Measurements from ENCODE around the gene PCNT. TPM values are rescaled to one million over a fixed set of nuclear protein-coding genes. Genes with fewer than 3 reads are reported as not detected.

Gene PCNT
- total and polyA plus RNA-seq, 9 of the 15 experiments (the other 6 are each of a cell fraction or from before 2014, with no cell fraction given), result 9.1 to 53.5 (median 31.3) TPM

DNA sequence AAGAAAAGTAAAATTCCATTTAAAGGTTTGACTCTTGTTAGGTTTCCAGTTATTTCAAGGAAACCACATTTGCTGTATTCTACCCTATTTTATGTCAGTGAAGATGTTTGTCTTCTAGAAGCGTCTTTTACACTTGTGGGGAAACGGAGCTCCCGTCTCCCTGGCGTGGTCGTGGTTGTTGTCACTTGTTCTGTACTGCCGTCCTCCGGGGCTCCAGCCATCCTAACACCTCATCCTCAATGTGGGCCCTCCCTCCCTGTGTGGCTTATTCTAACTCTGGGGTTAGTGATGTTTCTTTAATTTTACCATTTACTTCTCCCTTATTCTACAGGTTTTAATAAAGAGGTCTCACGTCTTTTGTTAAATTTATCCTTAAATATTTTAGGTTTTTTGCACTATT lies 82.0 kb downstream of the PCNT start:
- 89% methylated on average over 8 of the region's 8 CpGs for WGBS (ENCODE audit: insufficient coverage, low coverage, missing lambda C conversion rate)
- FAIRE-seq (no peak), ATAC-seq (no peak), DNase-seq (ENCODE audit: extremely low read depth in 1 of 4, low spot score in 3 of 4) (no peak)
- TF ChIP-seq, protein P1, sequence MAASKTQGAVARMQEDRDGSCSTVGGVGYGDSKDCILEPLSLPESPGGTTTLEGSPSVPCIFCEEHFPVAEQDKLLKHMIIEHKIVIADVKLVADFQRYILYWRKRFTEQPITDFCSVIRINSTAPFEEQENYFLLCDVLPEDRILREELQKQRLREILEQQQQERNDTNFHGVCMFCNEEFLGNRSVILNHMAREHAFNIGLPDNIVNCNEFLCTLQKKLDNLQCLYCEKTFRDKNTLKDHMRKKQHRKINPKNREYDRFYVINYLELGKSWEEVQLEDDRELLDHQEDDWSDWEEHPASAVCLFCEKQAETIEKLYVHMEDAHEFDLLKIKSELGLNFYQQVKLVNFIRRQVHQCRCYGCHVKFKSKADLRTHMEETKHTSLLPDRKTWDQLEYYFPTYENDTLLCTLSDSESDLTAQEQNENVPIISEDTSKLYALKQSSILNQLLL (CRISPR knock-in tag; IDR thresholded peaks at IDR 0.05; ENCODE audit: borderline replicate concordance), result peak; percentile 26; the same call in 1 of the 2 replicates
- no peak for TF ChIP-seq SP2 (IDR thresholded peaks at IDR 0.05; ENCODE audit: extremely low read depth, low read depth, low read length, poor library complexity, severe bottlenecking)
- in situ Hi-C loops (cut with MboI) (no loop called here), intact Hi-C loops (cut with micrococcal nuclease) (loop anchor here (10.0 kb wide), 1 partner anchor 181 kb away; the partner anchor contains the start of gene LSS)
- H3K4me3 ChIP-seq, result no peak overlapping the region
- peaks cover 0 to 4% of the 10 kb centered on the region in 2 experiments; a peak in 1 of 5 replicates for H3K4me1 ChIP-seq (replicated peaks in 1 of 2; ENCODE audit: control insufficient read depth in 2 of 2, insufficient read depth in 2 of 2, low read length in 2 of 2)
- H3K4me2 ChIP-seq (ENCODE audit: insufficient read depth, low read length), result no peak overlapping the region
- no peak overlapping the region for H3K9ac ChIP-seq (ENCODE audit: insufficient read depth in 1 of 2, low read depth in 2 of 2, low read length in 2 of 2)
- no TSS peak for BruUV-seq (replicated peaks)
- ChIA-PET POLR2A (interaction anchor here (2.1 kb wide), 1 partner anchor 12 kb away, joined by 4 read pairs; no protein-coding TSS in a partner anchor), CTCF (ENCODE audit: low intra/inter-chr PET ratio) (no interaction called here)
- peaks cover 51% of the 10 kb centered on the region for H3K36me3 ChIP-seq (ENCODE audit: control insufficient read depth, insufficient read depth, low read length)
- no peak overlapping the region for H3K27ac ChIP-seq (ENCODE audit: extremely low read depth, low read depth, low read length)
- no peaks in the 10 kb centered on the region for H3K9me1 ChIP-seq (ENCODE audit: control insufficient read depth, insufficient read depth, low read length)
- H2AFZ ChIP-seq (ENCODE audit: low read depth, low read length), result no peak overlapping the region
- no peaks in the 10 kb centered on the region for H3K9me3 ChIP-seq (replicated peaks; ENCODE audit: control insufficient read depth, insufficient read depth, low read depth, low read length)
- H3K27me3 ChIP-seq (ENCODE audit: control insufficient read depth in 2 of 2, insufficient read depth in 2 of 2, low read length in 2 of 2), result no peaks in the 10 kb centered on the region
- H4K20me1 ChIP-seq (replicated peaks; ENCODE audit: control insufficient read depth, insufficient read depth, low read length), result no peaks in the 10 kb centered on the region
- H3K79me2 ChIP-seq (ENCODE audit: control insufficient read depth, insufficient read depth, low read length), result no peaks in the 10 kb centered on the region
